ENCODE results near the gene GMDS.

The GMDS gene

DNA sequence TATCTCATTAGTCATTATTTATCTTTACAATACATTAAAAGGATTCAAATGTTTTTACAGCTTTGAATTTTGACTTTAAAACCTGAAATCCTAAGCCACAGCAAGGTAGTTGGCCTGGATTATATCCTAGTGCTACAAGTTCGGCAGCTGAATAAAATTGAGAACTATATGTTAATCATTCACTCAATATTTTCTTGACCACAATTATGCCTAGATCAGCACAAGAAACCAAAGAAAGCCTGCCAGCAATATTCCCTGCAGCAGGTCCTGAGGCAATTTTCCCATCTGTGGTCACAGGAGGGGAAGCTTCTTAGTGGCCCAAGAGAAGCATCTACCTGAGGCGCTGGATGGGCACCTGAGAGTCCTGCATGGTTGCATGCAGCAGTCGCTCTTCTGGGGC is 183.5 kb downstream of the GMDS start:
- Mint-ChIP-seq H3K9me3 (no peaks in the 10 kb centered on the region), H3K27me3 (no peaks in the 10 kb centered on the region), H3K36me3 (ENCODE audit: low read depth) (peaks cover 14% of the 10 kb centered on the region), H3K4me1 (ENCODE audit: low read depth) (no peaks in the 10 kb centered on the region), H3K4me3 (no peak overlapping the region), H3K27ac (no peak overlapping the region)

GRCh38 chr6:2055911-2056310 is 189.5 kb downstream of the GMDS start:
- Mint-ChIP-seq H3K9me3 (no peaks in the 10 kb centered on the region), H3K36me3 (ENCODE audit: low read depth) (peaks cover 19% of the 10 kb centered on the region), H3K27me3 (no peaks in the 10 kb centered on the region), H3K4me3 (no peak overlapping the region), H3K4me1 (ENCODE audit: low read depth) (no peaks in the 10 kb centered on the region), H3K27ac (no peak overlapping the region)

- no peaks in the 10 kb centered on the region for H3K4me1 Mint-ChIP-seq (ENCODE audit: low read depth)
- no peak overlapping the region for H3K4me3 Mint-ChIP-seq
- peaks cover 21% of the 10 kb centered on the region for H3K36me3 Mint-ChIP-seq (ENCODE audit: low read depth)
- no peaks in the 10 kb centered on the region for H3K27me3 Mint-ChIP-seq
- peak overlapping the region; percentile 48 for H3K27ac Mint-ChIP-seq
- peaks cover under 1% of the 10 kb centered on the region for H3K9me3 Mint-ChIP-seq
These were observed 190.3 kb downstream of the GMDS start for GRCh38 chr6:2055143-2055542.

GRCh38 chr6:2054516-2055067 is 190.8 kb downstream of the GMDS start:
- H3K4me3 Mint-ChIP-seq: no peak overlapping the region
- H3K9me3 Mint-ChIP-seq: peaks cover 6% of the 10 kb centered on the region
- peaks cover 23% of the 10 kb centered on the region for H3K36me3 Mint-ChIP-seq (ENCODE audit: low read depth)
- H3K27ac Mint-ChIP-seq: no peak overlapping the region
- H3K4me1 Mint-ChIP-seq (ENCODE audit: low read depth): no peaks in the 10 kb centered on the region
- H3K27me3 Mint-ChIP-seq: no peaks in the 10 kb centered on the region

DNA sequence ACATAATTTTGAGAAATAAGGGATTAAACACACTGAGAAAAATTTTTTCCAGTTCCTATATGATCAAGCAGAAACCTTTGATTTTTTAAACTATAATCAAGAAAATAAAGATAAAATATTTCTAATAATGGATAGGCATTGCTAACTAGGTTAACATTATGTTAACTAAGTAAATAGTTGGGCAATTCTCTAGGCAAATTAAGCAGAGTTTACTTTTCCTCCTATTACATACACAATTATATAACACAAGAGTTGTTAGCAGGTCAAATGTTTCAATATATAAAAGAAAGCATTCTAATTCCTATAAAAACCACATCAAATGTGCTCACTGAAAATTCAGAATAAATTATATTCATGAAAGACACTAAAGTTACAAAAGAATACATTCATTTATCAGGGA is 191.7 kb downstream of the GMDS start:
- Mint-ChIP-seq H3K36me3 (ENCODE audit: low read depth) (peaks cover 26% of the 10 kb centered on the region), H3K27ac (no peak overlapping the region), H3K4me1 (ENCODE audit: low read depth) (no peaks in the 10 kb centered on the region), H3K27me3 (no peaks in the 10 kb centered on the region), H3K9me3 (peaks cover 9% of the 10 kb centered on the region), H3K4me3 (no peak overlapping the region)

- H3K27ac Mint-ChIP-seq: no peak overlapping the region
- H3K4me1 Mint-ChIP-seq (ENCODE audit: low read depth): no peaks in the 10 kb centered on the region
- no peaks in the 10 kb centered on the region for H3K27me3 Mint-ChIP-seq
- H3K4me3 Mint-ChIP-seq: no peak overlapping the region
- H3K36me3 Mint-ChIP-seq (ENCODE audit: low read depth): peaks cover 24% of the 10 kb centered on the region
- H3K9me3 Mint-ChIP-seq: peaks cover 12% of the 10 kb centered on the region
These were observed 197.6 kb downstream of the GMDS start for GRCh38 chr6:2047855-2048254.

- H3K4me1 Mint-ChIP-seq (ENCODE audit: low read depth): no peaks in the 10 kb centered on the region
- H3K27me3 Mint-ChIP-seq: no peaks in the 10 kb centered on the region
- no peak overlapping the region for H3K27ac Mint-ChIP-seq
- peaks cover 9% of the 10 kb centered on the region for H3K36me3 Mint-ChIP-seq (ENCODE audit: low read depth)
- H3K9me3 Mint-ChIP-seq: peaks cover 4% of the 10 kb centered on the region
- H3K4me3 Mint-ChIP-seq: no peak overlapping the region
These were observed 201.2 kb downstream of the GMDS start for GRCh38 chr6:2044192-2044591.

DNA sequence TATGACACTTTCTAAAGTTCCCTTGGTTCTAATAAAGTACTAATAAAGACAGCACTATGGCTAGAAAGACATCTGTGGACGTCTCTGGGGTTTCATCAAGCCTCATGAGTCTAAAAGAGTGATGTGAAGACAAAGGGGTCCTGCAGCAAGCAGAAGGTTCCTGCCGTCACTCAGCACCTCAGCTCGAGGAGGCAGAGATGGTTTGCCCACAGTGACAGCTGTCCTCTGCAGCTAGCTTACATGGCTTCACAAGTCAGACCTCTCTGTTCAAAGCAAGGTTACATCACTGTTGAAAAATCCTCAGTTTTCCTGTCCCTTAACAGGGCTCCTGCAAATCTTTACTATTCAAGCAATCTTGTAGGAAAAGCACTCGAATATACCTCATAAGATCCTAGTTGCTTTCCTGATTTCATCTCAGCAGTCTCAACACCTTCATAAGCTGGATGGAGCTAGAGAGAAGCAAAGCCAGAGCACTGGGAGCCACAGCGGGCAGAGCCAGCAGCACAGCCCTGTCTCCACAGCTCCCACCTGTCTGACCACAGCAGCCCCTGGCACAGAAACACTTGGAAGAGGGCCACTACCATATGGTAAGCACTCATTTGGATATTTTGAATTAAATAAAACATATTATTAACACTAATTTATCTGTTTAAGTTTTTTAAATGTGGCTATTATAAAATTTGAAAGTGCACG is 202.3 kb downstream of the GMDS start:
- peaks cover 10% of the 10 kb centered on the region for H3K4me1 Mint-ChIP-seq (ENCODE audit: low read depth)
- no peak overlapping the region for H3K27ac Mint-ChIP-seq
- H3K27me3 Mint-ChIP-seq: no peaks in the 10 kb centered on the region
- H3K4me3 Mint-ChIP-seq: no peak overlapping the region
- H3K36me3 Mint-ChIP-seq (ENCODE audit: low read depth): peaks cover 9% of the 10 kb centered on the region
- H3K9me3 Mint-ChIP-seq: peaks cover 4% of the 10 kb centered on the region

GRCh38 chr6:2038092-2038491 is 207.3 kb downstream of the GMDS start:
- Mint-ChIP-seq H3K4me3 (no peak overlapping the region), H3K9me3 (no peaks in the 10 kb centered on the region), H3K27ac (no peak overlapping the region)

DNA sequence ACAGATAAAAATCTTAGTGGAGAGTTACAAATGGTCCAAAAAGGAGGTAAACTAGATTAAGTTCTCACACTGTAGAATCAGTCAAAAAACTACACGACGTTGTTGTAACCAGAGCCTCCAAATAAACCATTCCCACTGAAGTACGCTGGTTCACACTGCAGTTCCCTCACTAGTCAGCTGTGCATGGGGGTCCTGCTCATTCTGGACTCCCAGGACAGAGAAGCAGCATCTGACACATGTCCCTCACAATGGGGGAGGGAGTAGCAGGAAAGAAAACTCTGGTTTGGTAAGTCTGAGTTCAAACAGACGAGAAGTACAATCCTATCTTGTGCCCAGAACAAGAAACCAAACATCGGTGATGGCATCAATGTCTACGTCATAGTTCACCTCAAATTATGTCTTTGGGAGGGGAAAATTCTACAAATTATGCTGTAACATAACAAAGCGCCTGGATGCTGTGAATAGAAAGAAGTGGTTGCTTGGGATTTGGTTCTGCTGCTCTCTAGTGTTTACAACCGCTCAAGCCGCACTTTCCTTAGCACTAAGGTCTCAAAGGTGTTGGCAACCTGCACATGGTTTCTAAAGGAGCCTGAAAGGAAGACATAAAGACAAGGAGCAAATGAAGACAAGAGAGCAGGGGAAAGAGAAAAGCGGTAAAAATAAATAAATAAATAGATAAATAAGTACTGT is 208.0 kb downstream of the GMDS start:
- Mint-ChIP-seq H3K9me3 (no peaks in the 10 kb centered on the region), H3K4me3 (no peak overlapping the region), H3K27ac (no peak overlapping the region), H3K27me3 (no peaks in the 10 kb centered on the region), H3K4me1 (ENCODE audit: low read depth) (peaks cover 26% of the 10 kb centered on the region), H3K36me3 (ENCODE audit: low read depth) (no peaks in the 10 kb centered on the region)

More at GRCh38 chr6:2038092-2038491, 207.3 kb downstream of the GMDS start:
- Mint-ChIP-seq H3K27me3 (no peaks in the 10 kb centered on the region), H3K36me3 (ENCODE audit: low read depth) (no peaks in the 10 kb centered on the region), H3K4me1 (ENCODE audit: low read depth) (peaks cover 26% of the 10 kb centered on the region)

DNA sequence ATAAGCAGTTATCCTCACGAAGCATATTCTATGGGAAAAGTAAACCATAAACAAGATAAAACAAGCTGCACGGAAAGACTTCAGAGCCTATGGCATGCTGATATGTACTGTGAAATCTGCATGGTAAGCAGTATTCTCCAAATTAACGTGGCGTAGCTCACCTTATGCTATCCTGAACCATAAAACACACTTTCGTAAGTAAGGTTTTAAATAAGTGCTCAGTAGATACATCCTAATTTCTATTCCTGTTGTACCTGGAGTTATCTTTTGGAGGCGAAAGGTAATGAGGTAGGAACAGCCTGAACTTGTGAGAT is 208.7 kb downstream of the GMDS start:
- Mint-ChIP-seq H3K27ac (no peak overlapping the region), H3K36me3 (ENCODE audit: low read depth) (no peaks in the 10 kb centered on the region), H3K27me3 (no peaks in the 10 kb centered on the region), H3K9me3 (no peaks in the 10 kb centered on the region), H3K4me1 (ENCODE audit: low read depth) (peaks cover 26% of the 10 kb centered on the region), H3K4me3 (no peak overlapping the region)

DNA sequence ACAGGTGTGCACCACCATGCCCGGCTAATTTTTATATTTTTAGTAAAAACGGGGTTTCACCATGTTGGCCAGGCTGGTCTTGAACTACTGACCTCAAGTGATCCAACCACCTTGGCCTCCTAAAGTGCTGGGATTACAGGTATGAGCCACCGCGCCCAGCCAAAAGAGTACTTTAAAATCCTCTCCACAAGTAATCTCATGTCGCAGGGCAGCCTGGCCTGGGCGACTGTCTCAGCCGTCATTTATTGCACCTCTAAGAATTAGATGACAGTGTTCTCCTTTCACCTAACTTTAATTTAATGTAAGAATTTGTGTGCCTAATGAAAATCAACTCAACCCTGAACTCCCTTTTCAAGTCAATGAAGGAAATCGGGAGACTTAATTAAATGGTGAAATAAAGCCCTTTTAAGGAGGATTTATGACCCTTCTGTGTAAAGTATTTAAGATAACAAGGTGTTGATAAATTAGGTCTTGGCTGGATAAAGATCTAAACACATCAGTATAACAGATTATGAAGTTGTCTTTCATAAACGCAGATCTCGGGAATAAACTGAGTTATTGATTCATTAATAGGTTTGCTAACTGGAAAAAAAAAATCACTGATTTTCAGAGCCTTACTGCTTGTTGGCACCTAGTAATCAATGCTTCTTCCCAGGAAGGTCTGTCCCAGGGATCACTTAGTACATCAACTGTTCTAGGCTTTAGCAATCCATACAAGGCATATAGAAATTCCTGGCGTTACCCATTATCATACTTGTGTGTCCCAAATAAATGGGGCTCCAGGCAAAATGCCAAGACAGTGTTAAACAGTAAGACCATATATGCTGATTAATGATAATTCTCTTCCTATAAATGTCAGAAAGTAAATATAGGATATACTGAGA is 209.3 kb downstream of the GMDS start:
- Mint-ChIP-seq H3K27me3 (no peaks in the 10 kb centered on the region), H3K4me1 (ENCODE audit: low read depth) (peaks cover 26% of the 10 kb centered on the region), H3K9me3 (no peaks in the 10 kb centered on the region), H3K4me3 (no peak overlapping the region), H3K27ac (no peak overlapping the region), H3K36me3 (ENCODE audit: low read depth) (no peaks in the 10 kb centered on the region)

- H3K27me3 Mint-ChIP-seq: no peaks in the 10 kb centered on the region
- H3K9me3 Mint-ChIP-seq: no peaks in the 10 kb centered on the region
- no peaks in the 10 kb centered on the region for H3K36me3 Mint-ChIP-seq (ENCODE audit: low read depth)
- no peak overlapping the region for H3K27ac Mint-ChIP-seq
- H3K4me1 Mint-ChIP-seq (ENCODE audit: low read depth): peaks cover 26% of the 10 kb centered on the region
- no peak overlapping the region for H3K4me3 Mint-ChIP-seq
These were observed 210.4 kb downstream of the GMDS start for GRCh38 chr6:2035046-2035445.

GRCh38 chr6:2034256-2034655 is 211.1 kb downstream of the GMDS start:
- no peak overlapping the region for H3K4me3 Mint-ChIP-seq
- no peaks in the 10 kb centered on the region for H3K9me3 Mint-ChIP-seq
- no peaks in the 10 kb centered on the region for H3K36me3 Mint-ChIP-seq (ENCODE audit: low read depth)
- H3K4me1 Mint-ChIP-seq (ENCODE audit: low read depth): peaks cover 28% of the 10 kb centered on the region
- no peaks in the 10 kb centered on the region for H3K27me3 Mint-ChIP-seq
- no peak overlapping the region for H3K27ac Mint-ChIP-seq

DNA sequence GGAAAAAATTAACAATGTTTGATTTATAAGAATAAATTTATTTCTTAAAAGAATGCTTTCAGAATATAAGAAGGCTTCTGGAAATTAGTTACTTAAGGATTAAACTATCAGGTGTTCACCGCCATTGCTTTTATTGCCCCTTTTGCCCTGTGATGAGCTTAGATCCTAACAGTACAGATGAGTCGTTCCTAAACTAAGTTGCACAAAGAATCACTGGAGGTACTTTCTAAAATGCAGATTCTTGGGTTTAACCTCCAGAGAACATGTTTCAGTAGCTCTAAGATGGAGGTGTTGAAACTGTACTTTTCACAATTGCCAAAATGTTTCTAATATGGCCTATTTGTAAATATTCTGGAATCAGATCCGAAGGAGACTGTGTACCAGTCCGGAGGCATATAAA is 211.9 kb downstream of the GMDS start:
- H3K4me3 Mint-ChIP-seq: no peak overlapping the region
- H3K4me1 Mint-ChIP-seq (ENCODE audit: low read depth): peaks cover 29% of the 10 kb centered on the region
- H3K36me3 Mint-ChIP-seq (ENCODE audit: low read depth): no peaks in the 10 kb centered on the region
- no peak overlapping the region for H3K27ac Mint-ChIP-seq
- no peaks in the 10 kb centered on the region for H3K27me3 Mint-ChIP-seq
- no peaks in the 10 kb centered on the region for H3K9me3 Mint-ChIP-seq

All from stimulated activated naive CD8-positive, alpha-beta T cell treated with anti-CD3 and anti-CD28 coated beads, Interleukin-15, Interleukin-2, amounts not matched to agents 100 ng/mL and 50 ng/mL, for 24 hours (primary cell).